GM13976 (cell line): ENCODE data around the gene GSG1L.

Source experiments
- DNase-seq: peaks from one replicate; pipeline ENCODE4 v3.0.0; 2012; ENCODE audit warnings: low spot score
- in situ Hi-C: fragments of 300-500 bp; cut with MboI; formaldehyde crosslinking; loops from one replicate; pipeline ENCODE4 v1.12.0; 2022; ENCODE audit warnings: low sequenced_read_pairs, mixed read lengths, inconsistent platforms; ENCODE audit not compliant: unreplicated experiment
- TF ChIP-seq, protein P1 (sequence below): IDR thresholded peaks from 2 replicates; pipeline ENCODE4 v1.5.1; 2012; ENCODE audit warnings: borderline replicate concordance, mild to moderate bottlenecking; ENCODE audit not compliant: insufficient read depth; ENCODE audit errors: extremely low read depth, missing control alignments, control extremely low read depth

The GSG1L gene

DNA sequence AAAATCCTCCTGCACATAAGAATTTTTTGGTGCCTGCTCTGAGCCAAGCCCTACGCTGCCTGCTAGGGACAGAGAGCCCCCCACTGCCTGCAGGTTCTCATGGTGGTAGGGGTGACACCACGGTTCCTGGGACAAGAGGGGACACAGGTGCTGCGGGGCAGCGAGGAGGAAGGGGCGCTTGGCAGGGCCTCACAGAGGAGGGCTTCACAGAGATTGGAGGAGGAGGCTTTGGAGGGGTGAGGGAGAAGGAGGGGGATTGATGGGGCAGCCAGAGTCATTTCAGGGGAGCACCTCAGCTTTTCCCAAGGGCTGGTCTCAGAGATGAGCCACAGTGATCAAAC is 29.8 kb upstream of the GSG1L start:
- DNase-seq = no peak
- TF ChIP-seq, protein P1, sequence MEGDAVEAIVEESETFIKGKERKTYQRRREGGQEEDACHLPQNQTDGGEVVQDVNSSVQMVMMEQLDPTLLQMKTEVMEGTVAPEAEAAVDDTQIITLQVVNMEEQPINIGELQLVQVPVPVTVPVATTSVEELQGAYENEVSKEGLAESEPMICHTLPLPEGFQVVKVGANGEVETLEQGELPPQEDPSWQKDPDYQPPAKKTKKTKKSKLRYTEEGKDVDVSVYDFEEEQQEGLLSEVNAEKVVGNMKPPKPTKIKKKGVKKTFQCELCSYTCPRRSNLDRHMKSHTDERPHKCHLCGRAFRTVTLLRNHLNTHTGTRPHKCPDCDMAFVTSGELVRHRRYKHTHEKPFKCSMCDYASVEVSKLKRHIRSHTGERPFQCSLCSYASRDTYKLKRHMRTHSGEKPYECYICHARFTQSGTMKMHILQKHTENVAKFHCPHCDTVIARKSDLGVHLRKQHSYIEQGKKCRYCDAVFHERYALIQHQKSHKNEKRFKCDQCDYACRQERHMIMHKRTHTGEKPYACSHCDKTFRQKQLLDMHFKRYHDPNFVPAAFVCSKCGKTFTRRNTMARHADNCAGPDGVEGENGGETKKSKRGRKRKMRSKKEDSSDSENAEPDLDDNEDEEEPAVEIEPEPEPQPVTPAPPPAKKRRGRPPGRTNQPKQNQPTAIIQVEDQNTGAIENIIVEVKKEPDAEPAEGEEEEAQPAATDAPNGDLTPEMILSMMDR = no peak
- in situ Hi-C loops = no loop called here

DNA sequence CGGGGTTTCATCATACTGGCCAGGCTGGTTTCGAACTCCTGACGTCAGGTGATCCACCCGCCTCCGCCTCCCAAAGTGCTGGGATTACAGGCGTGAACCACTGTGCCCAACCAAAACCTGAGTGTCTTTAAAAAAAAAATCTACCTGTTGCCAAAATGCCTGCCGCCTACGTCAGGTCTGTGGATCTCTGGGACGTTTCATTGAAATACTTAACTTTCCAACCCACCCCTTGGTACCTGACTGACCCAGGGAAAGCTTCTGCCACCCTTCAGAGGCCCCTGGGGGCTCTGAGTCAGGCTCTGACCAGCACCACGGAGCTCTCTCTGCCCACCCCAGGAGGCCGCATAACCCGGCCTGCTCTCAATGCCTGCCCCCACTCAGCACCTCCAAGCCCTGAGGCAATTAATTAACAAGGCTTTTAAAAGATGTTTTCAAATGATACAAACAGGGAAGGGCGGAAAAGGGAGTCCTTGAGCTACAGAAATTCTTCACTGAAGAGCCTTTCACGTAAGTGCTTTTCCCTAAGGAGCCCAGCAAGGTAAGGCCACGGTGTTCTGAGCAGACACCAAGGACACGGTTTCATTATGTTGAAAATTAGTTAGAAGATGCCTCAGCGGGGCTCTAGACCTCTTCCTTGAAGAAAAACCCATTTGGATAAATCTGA is 29.3 kb upstream of the GSG1L start:
- in situ Hi-C loops = no loop called here
- DNase-seq = no peak
- TF ChIP-seq, protein P1 = no peak

DNA sequence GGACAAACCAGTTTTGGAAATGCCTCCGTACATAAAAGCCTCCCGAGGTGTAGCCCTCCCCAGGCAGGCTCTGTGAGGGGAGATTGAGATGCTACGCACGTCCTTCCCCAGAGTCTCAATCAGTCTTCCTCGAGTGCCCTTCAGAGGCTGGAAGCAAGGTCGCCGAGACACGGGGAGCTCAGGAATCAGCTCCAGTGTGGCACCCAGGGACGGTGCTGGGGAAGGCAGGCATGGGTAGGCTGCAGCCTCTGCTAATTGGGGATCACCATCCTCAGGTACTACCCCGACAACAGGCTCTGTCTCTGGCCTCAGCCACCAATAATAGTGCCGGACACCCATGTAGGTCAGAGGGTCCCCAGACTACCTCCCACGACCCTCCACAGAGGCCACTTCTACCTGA is 28.1 kb upstream of the GSG1L start:
- in situ Hi-C loops = no loop called here
- DNase-seq = no peak

DNA sequence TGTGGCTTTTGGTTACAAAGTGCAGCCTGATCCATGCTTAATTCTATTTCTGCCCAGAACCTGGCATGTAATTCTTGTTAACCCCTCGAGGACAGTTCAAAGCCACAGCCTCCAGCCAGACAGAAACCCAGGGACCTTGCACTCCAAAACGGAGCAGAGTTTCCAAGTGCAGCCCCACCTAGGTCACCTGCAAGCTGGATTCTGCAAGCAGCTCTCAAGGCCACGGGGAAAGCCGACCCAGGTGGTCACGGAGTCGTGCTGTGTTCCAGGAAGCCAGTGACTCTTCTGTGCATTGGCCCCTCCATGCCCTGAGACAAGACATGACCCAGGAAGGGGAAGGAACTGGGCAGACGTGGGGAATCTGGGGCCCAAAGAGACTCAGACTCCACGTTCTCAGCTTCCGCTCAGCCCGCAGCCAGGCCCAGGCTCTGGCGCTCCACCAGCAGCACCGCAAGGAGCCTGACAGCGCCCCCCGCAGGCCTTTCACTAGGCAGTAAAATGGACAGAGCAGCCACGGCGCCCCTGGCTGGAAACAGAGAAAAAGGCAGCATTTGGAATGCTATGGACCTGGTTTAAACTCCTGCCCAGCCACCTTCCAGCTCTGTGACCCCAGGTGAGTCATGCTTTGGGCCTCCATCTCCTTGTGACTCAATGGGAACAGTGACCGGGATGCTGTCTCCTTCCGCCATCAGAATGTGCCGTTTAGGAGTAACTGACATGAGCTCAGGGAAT is 27.3 kb upstream of the GSG1L start:
- DNase-seq = no peak
- TF ChIP-seq, protein P1 = no peak
- in situ Hi-C loops = no loop called here

More for the DNA sequence above, 28.1 kb upstream of the GSG1L start:
- TF ChIP-seq, protein P1 = no peak

DNA sequence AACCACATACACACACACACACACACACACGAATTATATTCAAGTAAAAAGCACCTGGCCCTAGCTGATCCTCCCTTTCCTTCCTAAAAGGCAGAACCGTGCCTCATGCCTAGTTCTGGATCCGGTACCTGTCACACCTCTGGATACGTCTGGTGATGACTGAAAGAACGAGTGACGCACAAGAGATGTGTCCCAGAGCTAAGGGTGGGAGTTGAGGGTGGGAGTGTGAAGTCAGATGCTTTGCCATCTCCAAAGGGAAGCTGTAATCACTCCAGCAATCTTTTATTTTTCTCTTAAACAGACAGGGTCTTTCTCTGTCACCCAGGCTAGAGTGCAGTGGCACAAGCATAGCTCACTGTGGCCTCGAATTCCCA is 26.5 kb upstream of the GSG1L start:
- TF ChIP-seq, protein P1 = no peak
- no peak for DNase-seq
- in situ Hi-C loops = no loop called here

DNA sequence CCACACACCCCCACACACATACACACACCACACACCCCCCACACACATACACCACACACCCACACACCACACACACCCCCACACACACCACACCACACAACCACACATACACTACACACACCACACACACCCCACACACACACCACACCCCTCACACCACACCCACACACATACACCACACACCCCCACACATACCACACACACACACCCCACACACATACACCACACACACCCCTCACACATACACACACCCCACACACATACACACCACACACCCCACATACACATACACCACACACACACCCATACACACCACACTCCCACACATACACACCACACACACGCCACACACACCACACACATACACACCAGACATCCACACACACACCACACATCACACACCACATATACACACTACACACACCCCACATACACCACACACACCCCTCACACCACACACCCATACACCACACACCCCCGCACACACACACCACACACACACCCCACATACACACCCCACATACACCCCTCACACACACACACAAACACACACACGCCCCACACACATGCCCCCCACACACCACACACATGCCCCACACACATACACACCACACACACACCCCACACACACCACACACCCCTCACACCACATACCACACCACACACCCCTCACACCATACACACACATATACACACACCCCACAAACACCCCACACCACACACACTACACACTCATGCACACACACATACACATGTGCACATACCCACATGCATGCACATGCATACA is 25.9 kb upstream of the GSG1L start:
- in situ Hi-C loops = no loop called here

More for the DNA sequence above, 25.9 kb upstream of the GSG1L start:
- TF ChIP-seq, protein P1 = no peak
- no peak for DNase-seq
